HG03575 (cell line): ENCODE measurements around the gene ANO2.
"Not testable (repeated sequence)": the region's sequence is repeated elsewhere in the genome, so short reads cannot be mapped to it uniquely, and the experiment has no call there.

ENCODE experiments used
- ATAC-seq: cut with Tn5 transposase; IDR thresholded peaks from one replicate; pipeline ENCODE4 v1.9.1; 2021; ENCODE audit not compliant: unreplicated experiment, insufficient number of reproducible peaks, low FRiP score; ENCODE audit errors: extremely low read depth

The ANO2 gene

GRCh38 chr12:5557906-5558305, 387.2 kb downstream of the ANO2 start:
- no peak for ATAC-seq

GRCh38 chr12:5556946-5557673, 387.9 kb downstream of the ANO2 start:
- no peak for ATAC-seq

GRCh38 chr12:5556033-5556614, 388.9 kb downstream of the ANO2 start:
- no peak for ATAC-seq

GRCh38 chr12:5554711-5555110, 390.3 kb downstream of the ANO2 start:
- no peak for ATAC-seq

GRCh38 chr12:5549011-5549410, 396.0 kb downstream of the ANO2 start:
- no peak for ATAC-seq

- no peak for ATAC-seq
These were observed 396.7 kb downstream of the ANO2 start for GRCh38 chr12:5548152-5548943.

- no peak for ATAC-seq
These were observed 398.4 kb downstream of the ANO2 start for GRCh38 chr12:5546616-5547015.

- ATAC-seq: no peak
These were observed 407.3 kb downstream of the ANO2 start for GRCh38 chr12:5537771-5538170.

GRCh38 chr12:5537026-5537615, 407.9 kb downstream of the ANO2 start:
- not testable (repeated sequence) for ATAC-seq

GRCh38 chr12:5535541-5535940, 409.5 kb downstream of the ANO2 start:
- no peak for ATAC-seq

GRCh38 chr12:5534426-5535199, 410.4 kb downstream of the ANO2 start:
- no peak for ATAC-seq

- no peak for ATAC-seq
These were observed 411.7 kb downstream of the ANO2 start for GRCh38 chr12:5533368-5533767.

- ATAC-seq: no peak
These were observed 419.2 kb downstream of the ANO2 start for GRCh38 chr12:5525783-5526367.

GRCh38 chr12:5524769-5525436, 420.2 kb downstream of the ANO2 start:
- ATAC-seq: no peak

GRCh38 chr12:5524116-5524768, 420.8 kb downstream of the ANO2 start:
- ATAC-seq: no peak

- ATAC-seq: no peak
These were observed 421.5 kb downstream of the ANO2 start for GRCh38 chr12:5523396-5524115.
